ENCODE data around the gene PSD2.

PSD2 gene

GRCh38 chr5:139884734-139885133 is 89.1 kb downstream of the PSD2 start:
- DNase-seq, result no peak

GRCh38 chr5:139885172-139885856 is 89.7 kb downstream of the PSD2 start:
- DNase-seq, result no peak

GRCh38 chr5:139885857-139886208 is 90.2 kb downstream of the PSD2 start:
- DNase-seq, result no peak

GRCh38 chr5:139886213-139886612 is 90.6 kb downstream of the PSD2 start:
- no peak for DNase-seq

GRCh38 chr5:139888370-139888769 is 92.8 kb downstream of the PSD2 start:
- DNase-seq, result no peak

DNA sequence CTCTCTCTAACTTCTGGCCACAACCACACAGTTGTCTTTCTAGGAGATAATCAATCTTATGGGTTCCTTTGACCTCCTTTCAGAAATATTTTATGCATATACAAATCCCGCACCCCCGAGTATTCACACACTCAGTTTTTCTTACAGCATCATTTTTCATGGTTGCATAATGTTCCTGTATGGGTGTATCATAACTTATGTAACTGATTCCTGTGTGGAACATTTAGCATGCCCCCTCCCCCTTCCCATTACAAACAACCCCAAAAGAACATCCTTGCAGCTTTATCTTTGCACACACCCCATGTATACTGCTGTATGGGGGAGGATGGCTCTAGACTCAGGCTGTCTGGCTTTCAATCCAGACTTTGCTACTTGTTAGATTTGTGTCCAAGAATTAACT is 93.8 kb downstream of the PSD2 start:
- no peak for DNase-seq

DNA sequence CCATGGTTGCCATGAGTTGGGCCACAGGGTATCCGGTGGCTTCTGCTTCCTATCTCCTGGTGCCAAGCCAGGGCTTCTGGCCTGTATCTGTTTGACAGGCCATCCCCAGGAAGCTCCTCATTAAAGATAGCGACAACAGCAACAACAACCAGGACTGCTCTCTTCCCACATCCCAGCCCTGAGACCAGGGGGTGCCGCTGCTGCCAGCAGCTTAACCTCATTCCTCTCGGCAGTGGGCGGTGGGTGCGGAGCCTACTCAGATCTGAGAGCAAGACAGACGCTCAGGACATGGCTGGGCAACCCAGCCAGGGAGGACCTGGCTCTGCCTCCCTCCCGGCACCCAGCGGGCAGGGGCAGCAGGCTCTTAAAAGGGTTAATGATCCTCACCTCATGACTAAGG is 98.3 kb downstream of the PSD2 start:
- DNase-seq, result no peak
